Middle frontal gyrus (tissue), 1 donor: ENCODE results near the gene HDAC8.
"Not testable (repeated sequence)": the region's sequence is repeated elsewhere in the genome, so short reads cannot be mapped to it uniquely, and the experiment has no call there.

Experiments
- DNase-seq: peaks from one replicate; pipeline ENCODE4 v3.0.0-alpha.2; 2015; ENCODE audit warnings: low spot score; ENCODE audit errors: extremely low spot score

HDAC8 gene

GRCh38 chrX:72572248-72573157 lies at the start of gene HDAC8:
Gene HDAC8 (minus strand): TSS chrX:72572843. CDS start chrX:72572761, 82 bp downstream.
- peak; percentile 29 for DNase-seq

DNA sequence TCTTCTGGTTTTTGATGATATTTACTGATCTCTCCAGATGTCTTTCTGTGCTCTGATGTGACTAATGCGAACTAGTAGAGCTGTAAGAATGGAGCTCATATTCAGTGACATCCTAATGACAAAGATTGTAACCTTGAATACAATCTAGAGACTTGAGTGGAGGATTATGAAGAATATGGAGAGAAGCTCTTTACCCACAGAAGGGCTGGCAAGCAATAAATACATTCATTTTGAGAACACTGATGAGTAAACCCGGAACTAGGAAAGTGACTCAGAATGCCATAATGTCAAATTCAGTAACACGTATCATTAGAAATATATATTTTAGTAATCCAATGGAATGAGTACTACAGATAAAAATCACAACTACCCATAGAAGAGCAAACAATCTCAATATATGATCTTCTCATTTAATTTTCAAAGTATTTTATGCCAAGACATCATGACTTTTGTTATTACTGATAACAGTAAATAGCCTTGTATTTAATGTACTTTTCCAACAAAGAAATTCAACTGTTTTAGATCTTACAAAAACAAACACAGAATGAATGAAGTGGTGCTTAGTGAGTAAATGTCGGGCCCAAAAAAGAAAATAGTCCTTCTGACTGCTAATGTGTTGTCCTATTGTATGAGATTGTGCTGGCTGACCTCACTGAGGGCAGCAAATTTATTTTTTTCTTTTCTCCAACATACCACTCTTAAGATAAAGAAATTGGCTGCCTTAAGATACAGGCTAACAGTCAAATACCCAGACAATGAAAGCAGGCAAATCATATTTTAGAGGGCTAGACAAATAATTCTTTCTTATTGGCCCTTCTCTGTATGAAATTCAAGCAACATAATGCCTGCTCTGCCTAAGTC lies 49.2 kb upstream of the HDAC8 start:
- no peak for DNase-seq

DNA sequence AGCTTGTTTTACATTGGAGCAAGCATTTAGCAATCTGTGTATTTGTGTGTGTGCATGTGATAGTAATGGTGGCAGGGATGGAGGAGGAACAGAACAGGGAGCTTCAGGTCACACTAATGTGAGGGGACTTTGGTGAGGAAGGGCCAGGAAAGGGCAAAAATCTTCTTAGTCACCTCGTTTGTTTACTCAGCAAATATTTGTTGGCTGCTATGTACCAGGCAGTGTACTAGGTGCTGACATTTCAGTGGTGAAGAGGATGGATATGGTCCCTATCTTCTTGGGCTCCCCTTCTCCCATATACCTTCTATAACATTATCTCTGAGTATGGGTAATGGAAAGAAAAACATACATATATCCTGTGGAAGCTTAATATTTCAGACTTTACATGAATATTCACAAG lies 48.5 kb upstream of the HDAC8 start:
- no peak for DNase-seq

GRCh38 chrX:72620550-72621145 lies 48.0 kb upstream of the HDAC8 start:
- no peak for DNase-seq

- no peak for DNase-seq
Measured at GRCh38 chrX:72609313-72609712, 36.7 kb upstream of the HDAC8 start.

DNA sequence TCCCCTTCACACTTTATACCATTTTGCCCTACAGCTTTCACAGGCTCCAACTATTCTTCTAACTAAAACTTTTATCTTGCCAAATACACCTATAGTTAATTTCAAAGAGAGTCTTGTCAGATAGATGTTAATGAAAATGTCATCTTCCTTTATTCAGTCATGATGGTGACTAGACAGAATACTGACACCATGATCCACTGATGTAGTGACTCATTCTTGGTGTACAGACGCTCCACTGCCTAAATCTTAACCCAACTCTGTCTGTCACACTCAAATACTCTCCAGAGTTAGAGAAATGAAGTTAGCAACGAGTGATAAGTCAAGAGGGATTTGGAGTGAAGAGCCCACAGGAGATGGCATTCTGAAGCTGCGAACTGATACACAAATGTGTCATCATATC lies 32.1 kb upstream of the HDAC8 start:
- DNase-seq, result no peak

GRCh38 chrX:72604112-72604511 lies 31.5 kb upstream of the HDAC8 start:
- no peak for DNase-seq

GRCh38 chrX:72591038-72591437 lies 18.4 kb upstream of the HDAC8 start:
- not testable (repeated sequence) for DNase-seq

GRCh38 chrX:72584163-72584562 lies 11.5 kb upstream of the HDAC8 start:
- no peak for DNase-seq

DNA sequence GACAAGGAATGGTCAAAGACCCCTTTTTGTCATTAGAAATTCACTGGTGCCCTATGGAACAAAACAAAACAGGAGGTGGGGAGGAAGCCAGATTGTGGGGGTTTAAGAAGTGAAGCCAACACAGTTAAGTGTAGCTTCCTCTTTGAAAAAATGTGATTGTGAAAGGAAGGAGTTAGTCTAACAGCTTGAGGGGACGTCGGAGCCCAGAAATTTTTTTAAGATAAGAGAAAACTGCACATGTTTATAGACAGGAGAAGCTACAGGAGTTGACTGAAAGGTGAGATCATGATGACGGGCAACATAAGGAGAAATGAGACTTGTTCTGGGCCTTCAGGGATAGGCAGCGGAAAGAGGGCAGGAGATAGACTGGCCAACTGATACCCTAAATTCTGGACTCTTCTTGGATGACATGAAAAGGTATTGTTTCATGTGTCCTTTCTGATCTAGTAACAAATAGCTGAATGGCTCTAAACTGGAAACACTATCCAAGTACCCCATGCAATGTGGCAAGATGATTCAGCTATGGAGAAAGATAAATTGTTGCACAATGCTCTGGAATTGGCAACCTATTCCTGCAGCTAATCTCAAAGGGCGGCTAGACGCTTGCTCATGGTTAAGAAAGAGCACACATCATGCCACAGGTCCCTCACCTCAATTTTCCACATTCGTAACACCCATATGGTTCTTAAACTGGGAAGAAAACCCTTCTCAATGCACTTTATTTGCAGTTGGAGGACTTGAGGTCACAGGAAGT lies 3.7 kb upstream of the HDAC8 start:
- no peak for DNase-seq

GRCh38 chrX:72573158-72573511 lies 492 bp upstream of the HDAC8 start:
- no peak for DNase-seq

DNA sequence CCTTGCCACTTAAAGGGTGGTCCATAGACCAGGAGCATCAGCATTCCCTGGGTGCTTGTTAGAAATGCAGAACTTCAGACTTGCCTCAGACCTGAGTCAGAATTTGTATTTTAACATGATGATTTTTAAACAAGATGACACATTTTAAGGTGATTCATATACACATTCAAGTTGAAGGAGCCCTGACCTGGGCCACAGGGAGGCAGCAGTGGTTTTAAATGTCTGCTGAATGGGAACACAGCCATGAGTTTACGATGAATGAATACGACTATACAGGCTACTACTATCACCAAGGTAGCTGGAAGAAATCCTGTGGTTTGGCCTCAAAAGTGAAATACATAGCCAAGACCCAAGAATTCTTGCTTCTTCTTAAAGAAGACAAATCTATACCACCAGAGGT lies 2.9 kb downstream of the HDAC8 start:
- DNase-seq, result no peak

GRCh38 chrX:72568406-72569092 lies 4.1 kb downstream of the HDAC8 start:
- no peak for DNase-seq

DNA sequence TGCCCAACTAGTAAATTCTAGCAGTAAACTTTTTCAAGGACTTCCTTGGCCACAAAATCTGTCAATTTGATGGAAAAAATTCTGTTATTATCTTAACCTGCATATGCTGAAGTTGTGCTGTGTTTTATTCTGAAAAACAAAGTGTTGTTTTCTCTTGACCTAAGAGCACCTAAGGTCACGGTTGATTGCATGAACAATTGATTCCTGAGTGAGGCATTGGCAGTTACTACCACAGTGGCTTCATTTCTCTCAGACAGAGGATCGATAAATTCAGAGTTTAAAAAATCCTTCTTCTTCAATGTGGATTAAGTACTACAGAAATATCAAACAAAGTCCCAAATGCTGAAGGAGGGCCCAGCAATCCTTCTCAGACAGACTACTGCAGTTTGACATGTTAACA lies 6.2 kb downstream of the HDAC8 start:
- no peak for DNase-seq

- not testable (repeated sequence) for DNase-seq
Measured at GRCh38 chrX:72559655-72560054, 13.0 kb downstream of the HDAC8 start.

DNA sequence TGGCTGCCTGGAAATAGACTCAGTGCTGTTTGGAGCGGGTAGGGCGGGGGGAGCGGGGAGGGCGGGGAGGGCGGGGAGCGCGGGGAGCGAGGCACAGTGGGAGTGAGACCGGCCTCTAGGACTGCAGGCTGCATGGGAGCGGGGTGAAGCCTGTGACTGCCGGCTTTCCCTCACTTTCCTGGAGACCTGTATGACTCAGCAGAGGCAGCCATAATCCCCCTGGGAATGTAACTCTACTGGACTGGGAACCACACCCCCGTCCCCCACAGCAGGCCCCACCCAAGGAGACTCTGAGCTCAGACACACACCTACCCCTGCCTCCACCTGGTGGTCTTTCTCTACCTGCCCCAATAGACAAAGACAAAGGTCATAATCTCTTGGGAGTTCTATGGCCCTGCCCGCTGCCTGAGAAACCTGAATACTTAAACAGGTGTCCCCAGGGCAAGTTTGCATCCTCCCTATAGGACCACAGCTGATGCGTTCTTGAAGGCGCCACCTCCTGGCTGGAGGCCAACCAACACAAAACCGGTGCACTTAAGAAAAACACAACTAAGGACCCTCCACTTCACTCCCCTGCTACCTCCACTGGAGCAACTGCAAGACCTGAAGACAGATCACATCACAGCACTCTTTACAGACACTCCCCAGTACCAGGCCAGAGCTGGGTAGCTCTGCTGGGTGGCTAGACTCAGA lies 18.0 kb downstream of the HDAC8 start:
- DNase-seq, result no peak

- not testable (repeated sequence) for DNase-seq
Measured at GRCh38 chrX:72552443-72552842, 20.2 kb downstream of the HDAC8 start.

DNA sequence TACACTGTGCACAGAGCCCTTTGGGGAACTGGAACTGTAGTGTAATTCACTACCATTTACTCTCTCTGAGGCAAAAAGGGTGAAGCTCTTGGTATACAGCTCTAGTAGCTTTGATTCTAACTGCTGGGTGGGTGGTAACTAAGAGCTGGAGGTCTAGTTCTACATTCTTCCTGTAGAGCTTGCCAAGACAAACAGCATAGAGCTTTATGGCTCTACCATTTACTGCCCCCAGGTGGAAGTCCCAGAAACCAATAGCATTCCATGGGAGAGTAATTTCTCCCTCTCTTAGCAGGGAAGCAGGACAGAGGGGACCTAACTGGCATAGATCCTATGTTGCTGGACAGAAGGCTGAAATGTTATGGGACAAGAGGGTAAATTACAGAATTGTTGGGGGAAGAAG lies 26.7 kb downstream of the HDAC8 start:
- no peak for DNase-seq

DNA sequence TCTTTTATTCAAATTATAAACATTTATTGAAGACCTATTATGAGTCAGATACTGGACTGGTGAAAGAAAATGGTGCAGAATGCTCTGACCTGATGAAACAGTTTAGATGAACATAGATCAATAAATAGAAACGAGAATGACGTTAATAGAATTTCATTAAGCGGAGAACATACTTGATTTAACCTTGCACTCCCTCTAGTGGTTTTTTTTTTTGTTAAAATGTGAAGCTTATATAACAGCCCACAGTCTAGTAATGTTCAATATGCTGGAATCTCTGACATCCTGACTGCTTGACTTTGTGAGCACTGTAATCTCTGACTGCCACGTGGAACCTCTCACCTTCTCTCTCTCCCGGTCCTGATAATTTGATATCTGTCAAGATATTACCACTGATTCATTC lies 32.3 kb downstream of the HDAC8 start:
- DNase-seq, result no peak

GRCh38 chrX:72539822-72540221 lies 32.8 kb downstream of the HDAC8 start:
- DNase-seq, result no peak
